Hematopoietic multipotent progenitor cell treated with erythropoietin and hydrocortisone succinate and interleukin-3 and kit ligand, for 8 days (in vitro differentiated cells): Measurements from ENCODE around the gene PLEKHG3.
"Not testable (repeated sequence)": the region's sequence is repeated elsewhere in the genome, so short reads cannot be mapped to it uniquely, and the experiment has no call there.

Source experiments
- DNase-seq: peaks from one replicate; pipeline ENCODE4 v3.0.0-alpha.2; 2015

PLEKHG3 gene

GRCh38 chr14:64704143-64704742, at the start of gene PLEKHG3:
Gene PLEKHG3 (plus strand): TSS chr14:64704424. CDS start chr14:64727632, 23,208 bp downstream.
- no peak for DNase-seq

GRCh38 chr14:64654901-64655300, 49.3 kb upstream of the PLEKHG3 start:
- no peak for DNase-seq

GRCh38 chr14:64656986-64657385, 47.2 kb upstream of the PLEKHG3 start:
- no peak for DNase-seq

GRCh38 chr14:64658201-64658600, 46.0 kb upstream of the PLEKHG3 start:
- DNase-seq, result no peak

GRCh38 chr14:64658700-64659264, 45.4 kb upstream of the PLEKHG3 start:
- DNase-seq, result not testable (repeated sequence)

- no peak for DNase-seq
Measured at GRCh38 chr14:64659366-64659765, 44.9 kb upstream of the PLEKHG3 start.

GRCh38 chr14:64663174-64663573, 41.0 kb upstream of the PLEKHG3 start:
- no peak for DNase-seq

GRCh38 chr14:64671591-64671990, 32.6 kb upstream of the PLEKHG3 start:
- peak; percentile 75 for DNase-seq

GRCh38 chr14:64673316-64673715, 30.9 kb upstream of the PLEKHG3 start:
- DNase-seq, result no peak

GRCh38 chr14:64673748-64674147, 30.5 kb upstream of the PLEKHG3 start:
- peak; percentile 52 for DNase-seq

- no peak for DNase-seq
Measured at GRCh38 chr14:64674829-64675228, 29.4 kb upstream of the PLEKHG3 start.

- DNase-seq, result peak; percentile 60
Measured at GRCh38 chr14:64675312-64675711, 28.9 kb upstream of the PLEKHG3 start.

GRCh38 chr14:64676410-64677008, 27.7 kb upstream of the PLEKHG3 start:
- DNase-seq, result no peak

- DNase-seq, result no peak
Measured at GRCh38 chr14:64680013-64680713, 24.1 kb upstream of the PLEKHG3 start.

- no peak for DNase-seq
Measured at GRCh38 chr14:64680714-64681065, 23.5 kb upstream of the PLEKHG3 start.

- DNase-seq, result no peak
Measured at GRCh38 chr14:64681796-64682710, 22.2 kb upstream of the PLEKHG3 start.

- DNase-seq, result no peak
Measured at GRCh38 chr14:64682843-64683242, 21.4 kb upstream of the PLEKHG3 start.

- DNase-seq, result no peak
Measured at GRCh38 chr14:64683264-64683663, 21.0 kb upstream of the PLEKHG3 start.

GRCh38 chr14:64684091-64684490, 20.1 kb upstream of the PLEKHG3 start:
- DNase-seq, result no peak

GRCh38 chr14:64685371-64686281, 18.6 kb upstream of the PLEKHG3 start:
- DNase-seq, result no peak

- no peak for DNase-seq
Measured at GRCh38 chr14:64686282-64686615, 18.0 kb upstream of the PLEKHG3 start.

- DNase-seq, result no peak
Measured at GRCh38 chr14:64688031-64688430, 16.2 kb upstream of the PLEKHG3 start.
